ENCODE measurements around the gene SH3TC1.

The SH3TC1 gene

GRCh38 chr4:8200302-8200975 lies 1.3 kb downstream of the SH3TC1 start:
- no peak for DNase-seq (ENCODE audit: low read depth)

DNA sequence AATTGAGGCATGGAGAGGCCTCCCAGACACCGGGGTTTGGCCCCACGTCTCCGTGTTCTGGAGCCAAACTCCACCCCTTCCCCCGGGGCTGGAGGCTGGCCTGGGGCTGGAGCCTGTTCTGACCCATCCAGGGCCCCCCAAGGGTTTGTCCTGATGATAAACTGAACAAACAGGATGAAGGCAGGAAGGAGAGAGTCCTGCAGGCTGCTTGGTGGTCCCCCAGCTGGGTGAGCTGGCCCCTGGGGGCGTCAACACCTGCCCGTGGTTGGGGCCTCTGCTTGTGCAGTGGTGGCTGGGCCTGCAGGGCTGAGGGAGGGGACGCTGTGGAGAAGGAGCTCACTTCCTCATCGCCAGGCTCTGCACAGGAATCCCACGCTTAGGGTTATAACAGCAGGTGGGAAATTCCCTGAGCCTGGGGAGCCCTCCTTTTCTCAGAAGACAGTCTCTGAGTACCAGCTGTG lies 2.3 kb downstream of the SH3TC1 start:
- DNase-seq (ENCODE audit: low read depth) = peak; percentile 20

- no peak for DNase-seq (ENCODE audit: low read depth)
These were observed 3.3 kb downstream of the SH3TC1 start for GRCh38 chr4:8202108-8203051.

- no peak for DNase-seq (ENCODE audit: low read depth)
These were observed 3.9 kb downstream of the SH3TC1 start for GRCh38 chr4:8203052-8203401.

GRCh38 chr4:8203817-8204216 lies 4.7 kb downstream of the SH3TC1 start:
- no peak for DNase-seq (ENCODE audit: low read depth)

DNA sequence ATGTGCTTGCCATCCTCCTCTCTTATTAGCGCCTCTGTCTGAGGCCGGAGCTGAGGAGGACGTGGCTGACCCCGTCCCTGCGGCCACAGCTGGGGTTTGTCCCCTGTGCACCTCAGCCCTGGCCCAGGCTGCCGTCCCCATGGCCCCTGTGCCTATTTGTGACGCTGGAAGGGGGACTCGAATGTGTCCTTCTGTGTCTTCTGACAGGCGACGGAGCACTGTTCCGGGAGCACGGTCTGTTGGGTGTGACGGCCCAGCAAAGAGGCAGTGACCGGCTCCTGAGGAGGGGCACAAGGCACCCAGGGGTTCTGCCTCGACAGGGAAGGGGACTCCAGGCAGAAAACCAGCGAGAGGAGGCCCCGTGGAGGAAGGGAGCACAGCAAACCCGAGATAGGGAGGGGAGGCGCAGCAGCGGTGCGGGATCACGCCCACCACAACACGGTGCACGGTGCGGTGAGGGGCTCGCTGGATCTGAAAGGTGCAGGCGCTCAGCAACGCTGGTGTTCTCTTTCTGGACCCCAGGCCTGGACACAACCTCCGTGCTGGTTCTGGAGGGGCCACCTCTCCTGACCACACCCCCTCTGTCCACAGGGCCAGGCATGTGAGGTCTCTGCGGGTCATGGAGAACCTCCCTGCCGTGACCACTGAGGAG lies 5.6 kb downstream of the SH3TC1 start:
- DNase-seq (ENCODE audit: low read depth) = no peak

GRCh38 chr4:8205241-8205707 lies 6.2 kb downstream of the SH3TC1 start:
- no peak for DNase-seq (ENCODE audit: low read depth)

GRCh38 chr4:8205749-8206611 lies 6.9 kb downstream of the SH3TC1 start:
- no peak for DNase-seq (ENCODE audit: low read depth)

DNA sequence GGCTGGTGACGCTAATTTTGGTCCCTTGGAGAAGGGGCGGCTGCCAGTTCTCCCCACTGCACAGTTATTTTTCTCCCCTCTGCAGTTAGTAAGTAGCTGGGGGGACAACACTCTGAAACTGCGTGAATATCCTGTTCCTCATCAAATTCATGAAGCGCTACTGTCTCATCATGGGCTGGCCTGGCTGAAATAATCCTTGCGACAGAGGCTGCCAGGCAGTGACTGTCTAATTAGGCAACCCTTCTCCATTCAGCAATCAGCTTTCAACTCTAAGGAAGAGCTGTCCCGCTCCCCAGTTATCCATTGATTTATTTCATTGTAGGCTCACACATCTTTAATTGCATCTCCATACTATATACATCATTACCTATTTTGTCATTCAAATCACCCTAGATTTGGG lies 8.2 kb downstream of the SH3TC1 start:
- DNase-seq (ENCODE audit: low read depth) = no peak

DNA sequence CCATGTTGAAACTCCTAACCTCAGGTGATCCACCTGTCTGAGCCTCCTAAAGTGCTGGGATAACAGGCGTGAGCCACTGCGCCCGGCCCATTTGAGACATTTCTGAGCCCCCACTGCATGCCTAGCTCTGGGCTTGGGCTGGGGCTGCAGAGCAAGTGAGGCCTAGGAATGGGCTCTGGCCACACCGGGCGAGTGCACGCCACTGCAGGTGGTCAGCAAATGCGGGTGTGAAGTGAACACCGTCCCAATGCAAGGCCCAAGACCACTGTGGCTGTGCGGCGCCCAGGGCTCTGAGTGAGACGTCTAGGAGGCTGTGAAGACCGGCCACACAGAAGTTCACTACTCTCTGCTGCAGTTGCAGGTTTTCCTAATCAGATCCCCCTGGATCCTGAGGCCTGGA lies 9.5 kb downstream of the SH3TC1 start:
- no peak for DNase-seq (ENCODE audit: low read depth)

GRCh38 chr4:8209181-8209874 lies 10.2 kb downstream of the SH3TC1 start:
- no peak for DNase-seq (ENCODE audit: low read depth)

DNA sequence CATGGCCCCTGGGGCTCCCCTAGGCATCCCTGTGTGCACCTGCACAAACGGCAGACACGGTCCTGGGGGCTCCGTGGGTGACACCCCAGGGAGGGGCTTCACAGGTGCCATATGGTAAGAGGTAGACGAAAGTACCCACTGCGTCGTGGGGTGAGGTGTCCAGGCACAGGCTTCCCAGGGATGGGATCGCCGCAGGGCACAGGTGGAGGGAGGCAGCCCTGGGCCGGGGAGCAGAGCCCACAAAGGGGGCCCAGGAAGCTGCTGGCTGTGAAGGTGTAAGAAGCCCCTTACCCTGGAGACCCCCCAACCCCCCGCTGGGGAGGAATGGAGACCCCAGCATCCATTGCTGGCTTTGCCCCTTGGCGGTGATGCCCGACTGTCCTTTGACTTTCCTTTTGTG lies 10.9 kb downstream of the SH3TC1 start:
- no peak for DNase-seq (ENCODE audit: low read depth)

DNA sequence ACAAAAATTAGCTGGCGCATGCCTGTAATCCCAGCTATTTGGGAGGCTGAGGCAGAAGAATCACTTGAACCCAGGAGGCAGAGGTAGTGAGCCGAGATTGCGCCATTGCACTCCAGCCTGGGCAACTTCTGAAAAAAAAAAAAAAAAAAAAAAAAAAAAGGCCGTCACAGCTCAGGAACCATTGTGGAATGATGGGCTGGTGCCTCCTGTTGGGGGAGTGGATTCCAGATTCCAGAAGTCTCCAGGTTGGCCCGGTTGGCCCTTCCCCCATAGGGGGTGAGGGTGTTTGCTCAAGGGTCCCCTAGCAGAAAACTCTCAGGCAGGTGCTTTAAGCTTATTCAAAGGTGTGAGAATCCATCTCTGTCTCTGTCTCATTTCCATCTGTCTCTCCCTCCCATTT lies 11.5 kb downstream of the SH3TC1 start:
- no peak for DNase-seq (ENCODE audit: low read depth)

DNA sequence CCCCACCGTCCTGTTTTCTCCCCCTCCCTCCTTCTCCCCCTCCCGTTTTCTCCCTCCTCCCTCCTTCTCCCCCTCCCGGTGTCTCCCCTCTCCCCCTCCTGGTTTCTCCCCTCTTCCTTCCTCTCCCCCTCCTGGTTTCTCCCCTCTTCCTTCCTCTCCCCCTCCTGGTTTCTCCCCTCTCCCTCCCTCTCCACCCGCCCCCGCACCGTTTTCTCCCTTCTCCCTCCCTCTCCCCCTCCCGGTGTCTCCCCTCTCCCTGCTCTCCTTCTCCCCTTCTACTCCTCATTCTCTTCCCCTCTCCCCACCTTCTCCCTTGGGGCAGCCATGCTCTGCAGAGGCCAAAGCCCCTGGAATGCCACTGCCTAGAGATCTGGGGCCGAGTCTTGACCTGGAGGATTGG lies 12.2 kb downstream of the SH3TC1 start:
- DNase-seq (ENCODE audit: low read depth) = no peak

DNA sequence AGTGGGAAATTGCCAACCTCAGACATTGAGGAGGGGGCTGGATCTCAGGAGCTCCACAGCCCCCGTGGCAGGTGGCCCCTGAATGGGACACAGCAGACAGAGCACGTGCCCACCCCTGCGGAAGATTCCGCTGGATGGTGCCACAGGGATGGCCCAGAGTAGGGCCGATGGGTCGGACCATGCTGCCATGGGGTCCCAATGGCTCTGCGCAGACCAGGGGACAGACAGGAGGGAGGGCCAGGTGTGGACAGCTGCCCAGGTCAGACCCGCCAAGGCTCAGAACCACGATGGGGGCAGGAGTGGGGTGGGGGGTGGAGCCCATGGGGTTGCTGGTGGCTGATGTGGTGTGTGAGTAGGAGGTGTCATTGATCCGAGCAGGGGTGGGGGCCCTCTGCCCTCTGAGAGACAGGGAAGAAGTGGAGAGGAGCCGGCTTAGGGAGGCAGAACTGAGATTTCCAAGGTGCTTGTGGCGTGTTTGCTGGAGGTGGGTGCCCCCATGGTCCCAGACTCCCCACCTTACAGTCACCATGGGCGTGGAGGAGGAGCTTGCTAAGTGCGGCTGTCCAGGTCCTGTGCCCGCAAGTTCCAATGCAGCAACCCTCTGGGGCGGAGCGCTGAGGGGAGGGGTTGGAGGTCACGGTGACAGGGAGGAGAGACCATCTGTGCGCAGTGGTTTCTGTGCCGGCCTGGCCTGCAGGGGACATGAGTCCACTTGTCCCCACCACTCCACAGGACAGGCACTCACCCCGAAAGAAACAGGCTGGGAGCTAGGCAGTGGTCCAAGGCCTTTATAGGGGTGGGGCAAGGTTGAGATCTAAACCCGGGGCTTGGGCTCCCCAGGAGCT lies 12.9 kb downstream of the SH3TC1 start:
- no peak for DNase-seq (ENCODE audit: low read depth)

GRCh38 chr4:8212622-8213021 lies 13.5 kb downstream of the SH3TC1 start:
- no peak for DNase-seq (ENCODE audit: low read depth)

DNA sequence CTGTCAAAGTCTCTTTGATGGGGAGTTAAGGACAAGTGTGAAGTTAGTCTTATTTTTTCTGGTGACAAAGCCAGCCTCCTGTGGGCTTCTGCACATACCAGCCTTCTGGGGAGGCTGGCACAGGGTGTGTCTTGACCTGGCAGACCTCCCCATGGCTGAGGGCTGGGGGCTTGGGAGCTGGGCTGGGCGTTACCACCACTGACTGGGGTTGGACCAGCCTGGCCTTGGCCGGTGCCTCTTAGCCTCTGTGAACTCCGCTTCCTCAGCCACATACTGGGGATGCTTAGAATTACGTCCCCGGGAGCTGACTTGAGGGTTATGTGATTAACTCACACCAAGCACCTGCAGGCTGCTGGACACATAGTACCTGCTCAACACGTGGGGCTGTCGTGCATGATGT lies 14.0 kb downstream of the SH3TC1 start:
- DNase-seq (ENCODE audit: low read depth) = no peak

GRCh38 chr4:8214136-8214535 lies 15.0 kb downstream of the SH3TC1 start:
- no peak for DNase-seq (ENCODE audit: low read depth)

- no peak for DNase-seq (ENCODE audit: low read depth)
These were observed 15.9 kb downstream of the SH3TC1 start for GRCh38 chr4:8215001-8215427.
